Astrocyte of the spinal cord (primary cell): ENCODE data around the gene RBX1.
"Not testable (repeated sequence)": the region's sequence is repeated elsewhere in the genome, so short reads cannot be mapped to it uniquely, and the experiment has no call there.

Source experiments
- DNase-seq: peaks from one replicate; pipeline ENCODE4 v3.0.0; 2011; ENCODE audit warnings: low read depth, low spot score
- H3K4me3 ChIP-seq: 2 replicates; pipeline ENCODE4 v1.5.1; 2011; ENCODE audit warnings: low read depth, mild to moderate bottlenecking, low read length, moderate library complexity
- CTCF ChIP-seq: IDR thresholded peaks from 2 replicates; pipeline ENCODE4 v1.5.1; 2012; ENCODE audit warnings: low read depth, mild to moderate bottlenecking, low read length, inconsistent platforms
- in situ Hi-C: cut with HindIII; loops from 2 replicates; pipeline ENCODE4 v1.10.0; 2017; ENCODE audit warnings: low sequenced_read_pairs

RBX1 gene

GRCh38 chr22:40950962-40951794 lies at the start of gene RBX1:
Gene RBX1 (plus strand): TSS chr22:40951378. CDS start chr22:40951399, 21 bp downstream.
- TF ChIP-seq CTCF = no peak
- in situ Hi-C loops = no loop called here
- H3K4me3 ChIP-seq = peak within 1 kb of the TSS; percentile 81
- peak; percentile 99 for DNase-seq

- no peak for TF ChIP-seq CTCF
- no peak for DNase-seq
- no peak overlapping the region for H3K4me3 ChIP-seq
- in situ Hi-C loops = no loop called here
Observed at GRCh38 chr22:40904101-40904500, 47.1 kb upstream of the RBX1 start.

- no peak for TF ChIP-seq CTCF
- in situ Hi-C loops = no loop called here
- no peak overlapping the region for H3K4me3 ChIP-seq
- DNase-seq = no peak
Observed at GRCh38 chr22:40908895-40909294, 42.3 kb upstream of the RBX1 start.

- no peak overlapping the region for H3K4me3 ChIP-seq
- no peak for DNase-seq
- in situ Hi-C loops = no loop called here
- no peak for TF ChIP-seq CTCF
Observed at GRCh38 chr22:40911772-40912171, 39.4 kb upstream of the RBX1 start.

- DNase-seq, H3K4me3 ChIP-seq, in situ Hi-C loops: not testable (repeated sequence)
Observed at GRCh38 chr22:40912987-40913386, 38.2 kb upstream of the RBX1 start.

GRCh38 chr22:40919446-40919845 lies 31.7 kb upstream of the RBX1 start:
- in situ Hi-C loops = no loop called here
- no peak for TF ChIP-seq CTCF
- no peak for DNase-seq
- no peak overlapping the region for H3K4me3 ChIP-seq

GRCh38 chr22:40920526-40920925 lies 30.7 kb upstream of the RBX1 start:
- no peak for TF ChIP-seq CTCF
- no peak overlapping the region for H3K4me3 ChIP-seq
- no peak for DNase-seq
- in situ Hi-C loops = no loop called here
